SKM-1 (cell line): ENCODE data around the gene FFAR3.
"Not testable (repeated sequence)": the region's sequence is repeated elsewhere in the genome, so short reads cannot be mapped to it uniquely, and the experiment has no call there.

Experiments used
- DNase-seq: peaks from one replicate; lab custom pipeline; 2025; ENCODE audit not compliant: unreplicated experiment; lab: John Stamatoyannopoulos, UW

Gene FFAR3

DNA sequence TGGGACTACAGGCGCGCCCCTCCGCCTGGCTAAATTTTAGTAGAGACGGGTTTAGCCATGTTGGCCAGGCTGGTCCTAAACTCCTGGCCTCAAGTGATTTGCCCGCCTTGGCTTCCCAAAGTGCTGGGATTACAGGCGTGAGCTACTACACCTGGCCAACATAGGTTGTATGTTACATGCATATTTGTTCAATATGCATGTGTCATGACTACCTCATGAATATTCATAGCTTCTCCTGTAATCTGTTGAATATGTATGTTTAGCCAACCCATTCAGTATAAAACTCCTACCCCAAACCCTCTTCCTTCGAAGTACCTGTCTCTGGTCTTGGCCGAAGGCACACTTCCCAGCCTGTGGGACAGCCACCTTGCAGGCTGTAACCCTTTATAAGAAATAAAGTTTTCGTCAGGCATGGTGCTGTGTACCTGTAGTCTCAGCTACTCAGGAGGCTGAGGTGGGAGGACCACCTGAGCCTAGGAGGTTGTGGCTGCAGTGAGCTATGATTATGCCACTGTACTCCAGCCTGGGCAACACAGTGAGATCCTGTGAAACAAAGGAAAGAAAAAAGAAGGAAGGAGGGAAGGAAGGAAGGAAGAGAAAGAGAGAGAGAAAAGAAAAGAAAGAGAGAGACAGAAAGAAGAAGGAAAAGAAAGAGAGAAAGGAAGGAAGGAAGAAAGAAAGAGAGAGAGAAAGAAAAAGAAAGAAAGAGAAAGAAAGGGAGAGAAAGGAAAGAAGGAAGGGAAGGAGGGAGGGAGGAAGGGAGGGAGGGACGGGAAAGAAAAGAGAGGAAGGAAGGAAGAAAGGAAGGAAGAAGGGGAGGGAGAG lies 41.9 kb downstream of the FFAR3 start:
- no peak for DNase-seq

DNA sequence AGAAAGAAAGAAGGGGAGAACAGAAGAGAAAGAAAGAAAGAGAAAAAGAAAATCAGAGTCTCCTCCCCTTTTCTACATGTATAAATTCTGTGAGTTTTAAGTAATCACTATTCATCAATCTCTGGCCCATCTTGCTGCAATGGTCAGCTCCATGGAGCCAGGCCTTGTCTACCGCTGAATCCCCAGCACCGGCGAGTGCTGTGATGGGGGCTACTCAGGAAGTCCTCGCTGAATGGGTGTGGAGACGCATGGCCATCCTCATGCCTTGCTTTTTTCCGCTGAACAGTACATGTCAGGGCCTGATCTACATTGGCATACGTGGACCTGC lies 42.5 kb downstream of the FFAR3 start:
- no peak for DNase-seq

DNA sequence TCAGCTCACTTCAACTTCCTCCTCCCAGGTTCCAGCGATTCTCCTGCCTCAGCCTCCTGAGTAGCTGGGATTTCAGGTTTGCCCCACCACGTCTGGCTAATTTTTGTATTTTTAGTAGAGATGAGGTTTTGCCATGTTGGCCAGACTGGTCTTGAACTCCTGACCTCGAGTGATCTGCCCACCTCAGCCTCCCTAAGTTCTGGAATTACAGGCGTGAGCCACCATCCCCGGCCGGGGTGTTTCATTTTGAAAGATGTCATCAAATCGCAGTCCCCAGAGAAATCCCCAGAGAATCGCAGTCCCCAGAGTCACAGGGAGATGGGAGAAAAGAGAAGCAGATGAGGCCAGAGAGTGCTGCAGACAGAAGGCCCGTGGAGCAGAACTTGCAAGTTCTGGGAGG lies 43.2 kb downstream of the FFAR3 start:
- not testable (repeated sequence) for DNase-seq

DNA sequence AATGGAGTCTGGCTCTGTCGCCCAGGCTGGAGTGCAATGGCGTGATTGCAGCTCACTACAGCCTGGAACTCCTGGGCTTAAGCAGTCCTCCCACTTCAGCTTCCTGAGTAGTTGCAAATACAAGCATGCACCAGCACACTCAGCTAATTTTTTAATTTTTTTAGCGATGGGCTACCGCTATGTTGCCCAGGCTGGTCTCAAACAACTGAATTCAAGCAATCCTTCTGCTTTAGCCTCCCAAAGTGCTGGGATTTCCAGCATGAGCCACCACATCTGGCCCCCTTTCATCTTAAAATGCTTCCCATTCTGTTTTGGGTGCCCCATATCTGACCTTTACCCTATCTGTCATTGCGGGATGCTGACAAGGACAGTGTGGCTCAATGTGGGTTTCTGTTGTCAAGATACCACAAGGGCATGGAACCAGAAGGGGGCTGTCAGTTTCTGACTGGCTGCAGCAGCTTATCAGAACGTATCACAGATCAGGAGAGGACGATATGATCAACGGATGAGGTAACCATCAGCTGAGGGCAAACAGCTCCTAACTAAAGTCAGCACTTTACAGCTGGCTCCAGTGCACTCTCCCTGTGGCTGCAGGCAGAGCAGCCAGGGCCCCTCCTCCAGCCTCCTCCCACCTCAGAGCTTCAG lies 45.0 kb downstream of the FFAR3 start:
- DNase-seq = no peak

DNA sequence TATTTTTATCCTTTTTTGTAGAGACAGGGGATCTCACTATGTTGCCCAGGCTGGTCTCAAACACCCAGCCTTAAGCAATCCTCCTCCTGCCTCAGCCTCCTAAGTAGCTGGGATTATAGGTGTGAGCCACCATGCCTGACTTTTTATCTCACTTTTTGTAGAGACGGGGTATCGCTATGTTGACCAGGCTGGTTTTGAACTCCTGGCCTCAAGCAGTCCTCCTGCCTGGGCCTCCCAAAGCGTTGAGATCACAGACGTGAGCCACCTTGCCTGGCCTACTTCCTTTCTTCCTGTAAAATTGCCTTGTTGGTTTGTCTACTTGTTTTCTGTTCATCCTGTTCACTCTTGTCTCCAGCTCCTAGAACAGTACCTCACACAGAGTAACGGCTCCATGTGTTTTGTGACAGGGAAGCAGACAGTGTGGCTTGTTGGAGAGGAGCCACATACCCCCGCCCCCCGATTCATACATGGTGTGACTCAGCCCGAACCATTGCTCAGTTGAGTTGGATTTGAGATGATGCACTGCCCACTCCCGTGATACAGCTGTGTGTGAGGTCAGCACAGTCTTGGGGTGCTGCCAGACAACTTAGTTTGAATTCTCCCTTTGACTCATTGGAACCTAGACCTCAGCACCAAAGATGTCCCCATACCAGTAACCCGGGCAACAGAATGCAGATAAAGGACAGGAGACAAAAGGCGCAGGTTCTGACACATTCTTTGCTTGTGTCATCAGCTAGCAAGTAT lies 46.8 kb downstream of the FFAR3 start:
- no peak for DNase-seq

DNA sequence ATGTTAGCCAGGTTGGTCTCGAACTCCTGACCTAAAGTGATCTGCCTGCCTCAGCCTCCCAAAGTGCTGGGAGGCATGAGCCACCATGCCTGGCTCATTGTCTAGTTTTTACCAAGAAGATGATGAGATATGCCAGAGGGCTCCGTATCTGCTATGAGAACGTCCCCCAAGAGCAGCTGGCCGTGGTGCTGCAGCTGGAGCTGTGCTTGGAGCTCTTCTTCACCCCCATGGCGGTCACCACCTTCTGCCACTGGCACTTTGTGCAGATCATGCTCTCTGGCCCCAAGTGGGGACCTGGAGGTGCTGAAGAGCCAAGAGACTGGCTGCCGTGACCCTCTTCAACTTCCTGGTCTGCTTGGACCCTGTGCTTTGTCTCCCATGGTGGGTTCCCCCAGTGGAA lies 49.4 kb downstream of the FFAR3 start:
- no peak for DNase-seq

DNA sequence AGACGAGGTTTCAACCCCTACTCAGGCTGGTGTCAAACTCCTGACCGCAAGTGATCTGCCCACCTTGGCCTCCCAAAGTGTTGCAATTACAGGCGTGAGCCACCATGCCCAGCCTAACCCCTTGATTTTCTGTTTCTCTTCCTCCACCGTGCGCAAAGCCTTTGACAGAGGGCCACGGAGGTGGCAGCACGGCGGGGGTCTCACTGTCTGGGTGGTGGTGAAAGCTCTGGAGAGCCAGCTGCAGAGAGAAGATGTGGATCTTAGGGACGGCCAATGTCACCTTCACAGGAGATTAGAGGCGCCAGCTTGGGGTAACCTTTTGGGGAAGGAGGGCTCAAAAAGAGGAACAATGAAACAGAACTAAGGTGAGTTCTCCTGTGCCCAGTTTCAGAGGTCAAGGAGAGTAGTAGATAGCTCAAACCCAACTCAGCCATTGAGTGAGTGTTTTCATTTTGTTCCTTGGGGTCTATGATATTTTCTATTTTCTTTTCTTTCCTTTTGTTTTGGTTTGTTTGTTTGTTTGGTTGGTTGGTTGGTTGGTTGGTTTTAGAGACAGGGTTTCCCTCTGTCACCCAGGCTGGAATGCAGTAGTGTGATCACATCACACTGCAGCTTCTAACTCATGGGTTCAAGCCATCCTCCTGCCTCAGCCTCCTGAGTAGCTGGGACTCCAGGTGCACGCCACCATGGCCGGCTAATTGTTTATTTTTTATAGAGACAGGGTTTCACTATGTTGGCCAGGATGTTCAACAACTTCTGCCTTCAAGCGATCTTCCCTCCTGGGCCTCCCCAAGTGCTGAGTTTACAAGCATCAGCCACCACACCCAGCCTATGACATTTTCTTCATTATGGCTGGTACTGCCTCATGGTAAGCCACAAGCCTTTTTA lies 50.3 kb downstream of the FFAR3 start:
- DNase-seq = no peak

DNA sequence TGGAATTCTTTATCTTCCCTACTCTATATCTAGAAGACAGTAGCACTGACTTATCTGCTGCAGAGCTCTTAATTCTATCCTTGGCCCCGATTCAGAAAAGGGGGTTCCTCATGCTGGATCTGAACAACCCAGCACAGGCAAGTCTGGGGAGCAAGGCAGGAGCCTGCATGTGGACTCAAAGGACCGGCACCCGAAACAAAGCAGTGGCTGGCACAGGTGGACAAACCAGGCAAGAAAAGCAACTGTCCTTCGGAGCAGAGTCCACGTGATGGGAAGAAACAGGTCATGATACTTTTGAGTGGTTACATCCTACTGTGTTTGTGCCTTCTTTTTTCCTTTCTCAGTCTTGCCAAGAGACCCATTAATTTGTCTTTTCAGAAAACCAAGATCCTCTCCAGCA lies 50.9 kb downstream of the FFAR3 start:
- DNase-seq = no peak
